ENCODE data around the gene GRIK3.

- TF ChIP-seq ELF4 (IDR thresholded peaks at IDR 0.05), result no peak
- TF ChIP-seq FOXK2 (IDR thresholded peaks at IDR 0.05), result no peak
- TF ChIP-seq NFRKB (IDR thresholded peaks at IDR 0.05), result no peak
- TF ChIP-seq L3MBTL2 (conservative IDR thresholded peaks at IDR 0.05), result no peak
- TF ChIP-seq FOXM1 (IDR thresholded peaks at IDR 0.05; ENCODE audit: borderline replicate concordance), result no peak
- TF ChIP-seq SP1 (IDR thresholded peaks at IDR 0.05), result no peak
These were observed 12.8 kb downstream of the GRIK3 start for GRCh38 chr1:37021502-37021901.

All from HEK293T (cell line).